ENCODE results near the gene PSMB2.

DNA sequence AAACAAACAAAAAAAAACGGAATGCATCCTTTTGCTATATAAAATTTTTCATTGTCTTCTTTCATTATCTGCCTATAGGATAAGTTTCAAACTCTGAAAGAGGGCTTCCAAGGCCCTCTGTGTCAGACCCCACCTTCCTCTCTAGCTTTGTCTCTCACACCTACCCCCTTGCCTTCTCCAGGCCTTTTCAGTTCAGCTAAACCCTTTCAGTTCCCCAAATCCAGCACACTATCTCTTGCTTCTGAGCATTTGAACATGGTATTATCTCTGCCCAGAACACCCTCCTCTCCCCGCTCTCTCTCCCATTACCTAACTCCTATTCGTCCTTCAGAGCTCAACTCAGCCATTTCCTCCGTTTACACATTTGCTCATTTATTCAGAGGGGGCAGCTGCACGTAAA lies 41.7 kb upstream of the PSMB2 start:
- TF ChIP-seq, protein P1, sequence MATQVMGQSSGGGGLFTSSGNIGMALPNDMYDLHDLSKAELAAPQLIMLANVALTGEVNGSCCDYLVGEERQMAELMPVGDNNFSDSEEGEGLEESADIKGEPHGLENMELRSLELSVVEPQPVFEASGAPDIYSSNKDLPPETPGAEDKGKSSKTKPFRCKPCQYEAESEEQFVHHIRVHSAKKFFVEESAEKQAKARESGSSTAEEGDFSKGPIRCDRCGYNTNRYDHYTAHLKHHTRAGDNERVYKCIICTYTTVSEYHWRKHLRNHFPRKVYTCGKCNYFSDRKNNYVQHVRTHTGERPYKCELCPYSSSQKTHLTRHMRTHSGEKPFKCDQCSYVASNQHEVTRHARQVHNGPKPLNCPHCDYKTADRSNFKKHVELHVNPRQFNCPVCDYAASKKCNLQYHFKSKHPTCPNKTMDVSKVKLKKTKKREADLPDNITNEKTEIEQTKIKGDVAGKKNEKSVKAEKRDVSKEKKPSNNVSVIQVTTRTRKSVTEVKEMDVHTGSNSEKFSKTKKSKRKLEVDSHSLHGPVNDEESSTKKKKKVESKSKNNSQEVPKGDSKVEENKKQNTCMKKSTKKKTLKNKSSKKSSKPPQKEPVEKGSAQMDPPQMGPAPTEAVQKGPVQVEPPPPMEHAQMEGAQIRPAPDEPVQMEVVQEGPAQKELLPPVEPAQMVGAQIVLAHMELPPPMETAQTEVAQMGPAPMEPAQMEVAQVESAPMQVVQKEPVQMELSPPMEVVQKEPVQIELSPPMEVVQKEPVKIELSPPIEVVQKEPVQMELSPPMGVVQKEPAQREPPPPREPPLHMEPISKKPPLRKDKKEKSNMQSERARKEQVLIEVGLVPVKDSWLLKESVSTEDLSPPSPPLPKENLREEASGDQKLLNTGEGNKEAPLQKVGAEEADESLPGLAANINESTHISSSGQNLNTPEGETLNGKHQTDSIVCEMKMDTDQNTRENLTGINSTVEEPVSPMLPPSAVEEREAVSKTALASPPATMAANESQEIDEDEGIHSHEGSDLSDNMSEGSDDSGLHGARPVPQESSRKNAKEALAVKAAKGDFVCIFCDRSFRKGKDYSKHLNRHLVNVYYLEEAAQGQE (IDR thresholded peaks at IDR 0.05; ENCODE audit: insufficient replicate concordance, low read depth): no peak
- TF ChIP-seq POLR2AphosphoS5 (IDR thresholded peaks at IDR 0.05; ENCODE audit: low read depth) (no peak), GABPA (IDR thresholded peaks at IDR 0.05; ENCODE audit: low read depth) (no peak)
- TF ChIP-seq, protein P2, sequence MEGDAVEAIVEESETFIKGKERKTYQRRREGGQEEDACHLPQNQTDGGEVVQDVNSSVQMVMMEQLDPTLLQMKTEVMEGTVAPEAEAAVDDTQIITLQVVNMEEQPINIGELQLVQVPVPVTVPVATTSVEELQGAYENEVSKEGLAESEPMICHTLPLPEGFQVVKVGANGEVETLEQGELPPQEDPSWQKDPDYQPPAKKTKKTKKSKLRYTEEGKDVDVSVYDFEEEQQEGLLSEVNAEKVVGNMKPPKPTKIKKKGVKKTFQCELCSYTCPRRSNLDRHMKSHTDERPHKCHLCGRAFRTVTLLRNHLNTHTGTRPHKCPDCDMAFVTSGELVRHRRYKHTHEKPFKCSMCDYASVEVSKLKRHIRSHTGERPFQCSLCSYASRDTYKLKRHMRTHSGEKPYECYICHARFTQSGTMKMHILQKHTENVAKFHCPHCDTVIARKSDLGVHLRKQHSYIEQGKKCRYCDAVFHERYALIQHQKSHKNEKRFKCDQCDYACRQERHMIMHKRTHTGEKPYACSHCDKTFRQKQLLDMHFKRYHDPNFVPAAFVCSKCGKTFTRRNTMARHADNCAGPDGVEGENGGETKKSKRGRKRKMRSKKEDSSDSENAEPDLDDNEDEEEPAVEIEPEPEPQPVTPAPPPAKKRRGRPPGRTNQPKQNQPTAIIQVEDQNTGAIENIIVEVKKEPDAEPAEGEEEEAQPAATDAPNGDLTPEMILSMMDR (IDR thresholded peaks at IDR 0.05; ENCODE audit: insufficient read depth, low read length): no peak

Data from HL-60 (cell line).